H1 (cell line): Measurements from ENCODE around the gene DRC1. TPM values are rescaled to one million over a fixed set of nuclear protein-coding genes. Genes with fewer than 3 reads are reported as not detected.
A peak's percentile ranks its signal among the peaks of the same experiment; 100 is the strongest.

Source experiments
- CTCF ChIA-PET: fragments of 300-600 bp; sonication (Branson Sonifier 250); formaldehyde crosslinking; loops from one replicate; lab custom pipeline; 2021; ENCODE audit not compliant: partially characterized antibody; lab: Charles Lee
- POLR2A ChIA-PET: fragments of 300-600 bp; sonication (Branson Sonifier 250); formaldehyde crosslinking; loops from one replicate; lab custom pipeline; 2021; ENCODE audit warnings: inconsistent platforms; ENCODE audit not compliant: partially characterized antibody; lab: Charles Lee
- DNase-seq, 2 experiments: peaks; one replicate each; pipeline versions ENCODE4 v3.0.0 to v3.0.0-alpha.2; 2010 to 2022; ENCODE audit warnings: low spot score in 2 of 2, low read depth in 1 of 2, mixed read lengths in 1 of 2
- FAIRE-seq: peaks from 2 replicates; lab custom pipeline; 2011; peaks lifted over from hg19 to GRCh38; lab: Jason Lieb, UNC
- H2AFZ ChIP-seq: 2 replicates; pipeline ENCODE4 v1.8.1; 2012; ENCODE audit warnings: low read length, inconsistent platforms
- H2AK5ac ChIP-seq: 2 replicates; pipeline ENCODE4 v1.6.1; 2013; ENCODE audit warnings: low read depth, low read length
- H2BK120ac ChIP-seq: replicated peaks from 2 replicates; pipeline ENCODE3; 2013; ENCODE audit warnings: low read depth, low read length, inconsistent platforms
- H2BK12ac ChIP-seq: 2 replicates; pipeline ENCODE4 v1.6.1; 2013; ENCODE audit warnings: low read depth, low read length
- H2BK15ac ChIP-seq: 2 replicates; pipeline ENCODE4 v1.6.1; 2013; ENCODE audit warnings: low read length
- H2BK20ac ChIP-seq: 2 replicates; pipeline ENCODE4 v1.6.1; 2013; ENCODE audit warnings: low read length
- H2BK5ac ChIP-seq: 2 replicates; pipeline ENCODE4 v1.6.1; 2013; ENCODE audit warnings: low read depth, low read length
- H3K14ac ChIP-seq: 2 replicates; pipeline ENCODE4 v1.6.1; 2013; ENCODE audit warnings: inconsistent platforms; ENCODE audit not compliant: insufficient read length
- H3K18ac ChIP-seq: 2 replicates; pipeline ENCODE4 v1.6.1; 2013; ENCODE audit warnings: low read length; ENCODE audit errors: extremely low read depth
- H3K23ac ChIP-seq: 2 replicates; pipeline ENCODE4 v1.6.1; 2013; ENCODE audit warnings: inconsistent platforms; ENCODE audit not compliant: insufficient read length
- H3K23me2 ChIP-seq: 2 replicates; pipeline ENCODE4 v1.6.1; 2013; ENCODE audit warnings: low read depth, low read length
- H3K27ac ChIP-seq: 2 replicates; pipeline ENCODE4 v1.6.1; 2011; ENCODE audit warnings: low read depth, low read length, inconsistent platforms
- H3K27me3 ChIP-seq, 4 experiments: replicated peaks in 1 of 4; 1 replicate in 1 of 4; 2 replicates in 3 of 4; pipeline versions ENCODE4 v1.6.1 to v1.8.1; 2011 to 2013; ENCODE audit warnings: low read length in 3 of 4, mild to moderate bottlenecking in 3 of 4, inconsistent platforms in 2 of 4, mixed read lengths in 2 of 4, moderate library complexity in 1 of 4; ENCODE audit not compliant: control insufficient read depth in 3 of 4, insufficient read depth in 3 of 4; ENCODE audit errors: extremely low read depth in 1 of 4
- H3K36me3 ChIP-seq, 4 experiments: 2 replicates each; pipeline versions ENCODE4 v1.6.1 to v1.8.1; 2011 to 2013; ENCODE audit warnings: mild to moderate bottlenecking in 4 of 4, low read length in 3 of 4, moderate library complexity in 2 of 4, control low read depth in 1 of 4, inconsistent platforms in 1 of 4; ENCODE audit not compliant: insufficient read depth in 4 of 4, control insufficient read depth in 2 of 4
- H3K4ac ChIP-seq: replicated peaks from 2 replicates; pipeline ENCODE3; 2013; ENCODE audit warnings: low read length, low read depth, mixed read lengths, inconsistent platforms; ENCODE audit not compliant: insufficient read length
- H3K4me1 ChIP-seq, 4 experiments: replicated peaks in 1 of 4; 1 replicate in 1 of 4; 2 replicates in 3 of 4; pipeline versions ENCODE4 v1.6.1 to v1.8.1; 2011 to 2013; ENCODE audit warnings: low read length in 3 of 4, inconsistent platforms in 2 of 4, mixed read lengths in 1 of 4; ENCODE audit not compliant: insufficient read depth in 4 of 4, control insufficient read depth in 3 of 4
- H3K4me2 ChIP-seq, 2 experiments: 2 replicates each; pipeline versions ENCODE4 v1.6.1 to v1.8.1; 2011 to 2013; ENCODE audit warnings: low read depth in 2 of 2, low read length in 2 of 2, control low read depth in 1 of 2, inconsistent platforms in 1 of 2, mild to moderate bottlenecking in 1 of 2; ENCODE audit not compliant: insufficient read depth in 1 of 2
- H3K4me3 ChIP-seq, 4 experiments: fragments of 200-600, 300-600 bp in 1 of 4; sonication (generic), shearing (Covaris generic), sonication (Bioruptor Twin) in 1 of 4; 2 replicates each; pipeline versions ENCODE4 v1.5.1 to v1.8.1; 2011 to 2016; ENCODE audit warnings: low read length in 4 of 4, low read depth in 3 of 4, control low read depth in 2 of 4, inconsistent platforms in 2 of 4, mild to moderate bottlenecking in 2 of 4, mixed read lengths in 1 of 4, moderate library complexity in 1 of 4; ENCODE audit not compliant: insufficient read depth in 2 of 4; ENCODE audit errors: extremely low read depth in 1 of 4
- H3K56ac ChIP-seq: replicated peaks from 2 replicates; pipeline ENCODE3; 2013; ENCODE audit warnings: low read depth, mild to moderate bottlenecking, mixed read lengths, low read length, inconsistent platforms; ENCODE audit not compliant: insufficient read length
- H3K79me1 ChIP-seq: 2 replicates; pipeline ENCODE4 v1.6.1; 2013; ENCODE audit warnings: low read depth, low read length, control low read depth
- H3K79me2 ChIP-seq, 2 experiments: 2 replicates each; pipeline versions ENCODE4 v1.6.1 to v1.8.1; 2012 to 2013; ENCODE audit warnings: low read length in 2 of 2, mild to moderate bottlenecking in 2 of 2, inconsistent platforms in 1 of 2; ENCODE audit not compliant: insufficient read depth in 2 of 2, control insufficient read depth in 1 of 2
- H3K9ac ChIP-seq, 4 experiments: replicated peaks in 1 of 4; 1 replicate in 1 of 4; 2 replicates in 3 of 4; pipeline versions ENCODE4 v1.6.1 to v1.8.1; 2011 to 2013; ENCODE audit warnings: low read depth in 3 of 4, low read length in 3 of 4, control low read depth in 2 of 4, mild to moderate bottlenecking in 2 of 4, moderate library complexity in 2 of 4, inconsistent platforms in 1 of 4; ENCODE audit errors: extremely low read depth in 1 of 4
- H3K9me3 ChIP-seq, 2 experiments: 2 replicates each; pipeline versions ENCODE4 v1.6.1 to v1.8.1; 2012 to 2013; ENCODE audit warnings: mild to moderate bottlenecking in 2 of 2, moderate library complexity in 2 of 2, control low read depth in 1 of 2, inconsistent platforms in 1 of 2, low read depth in 1 of 2, low read length in 1 of 2, mixed read lengths in 1 of 2; ENCODE audit not compliant: insufficient read depth in 2 of 2
- H4K20me1 ChIP-seq, 2 experiments: replicated peaks in 1 of 2; 2 replicates each; pipeline versions ENCODE3 to v1.8.1; 2011 to 2013; ENCODE audit warnings: inconsistent platforms in 2 of 2, low read length in 2 of 2, mild to moderate bottlenecking in 1 of 2; ENCODE audit not compliant: insufficient read depth in 2 of 2, control insufficient read depth in 1 of 2
- H4K5ac ChIP-seq: 2 replicates; pipeline ENCODE4 v1.6.1; 2013; ENCODE audit warnings: low read length, low read depth, mixed read lengths, inconsistent platforms; ENCODE audit not compliant: insufficient read length
- H4K8ac ChIP-seq: 2 replicates; pipeline ENCODE4 v1.8.0; 2013; ENCODE audit warnings: mild to moderate bottlenecking, moderate library complexity, low read length, inconsistent platforms; ENCODE audit not compliant: insufficient read depth; ENCODE audit errors: extremely low read depth
- H4K91ac ChIP-seq: replicated peaks from 2 replicates; pipeline ENCODE3; 2013; ENCODE audit warnings: low read length, mixed read lengths, inconsistent platforms; ENCODE audit not compliant: insufficient read length
- CEBPB ChIP-seq: IDR thresholded peaks from 2 replicates; pipeline ENCODE4 v1.6.1; 2012; ENCODE audit warnings: low read depth, low read length
- NANOG ChIP-seq: IDR thresholded peaks from 2 replicates; pipeline ENCODE4 v1.6.1; 2011; ENCODE audit warnings: low read length, low read depth, mild to moderate bottlenecking, inconsistent platforms; ENCODE audit not compliant: insufficient read depth, poor library complexity, severe bottlenecking
- RAD21 ChIP-seq, 2 experiments: IDR thresholded peaks in 1 of 2; conservative IDR thresholded peaks in 1 of 2; 2 replicates each; pipeline ENCODE4 v1.6.1; 2011; ENCODE audit warnings: low read depth in 2 of 2, low read length in 2 of 2, improper control_type of control experiment in 1 of 2, inconsistent platforms in 1 of 2, mild to moderate bottlenecking in 1 of 2, moderate library complexity in 1 of 2
- SP1 ChIP-seq: IDR thresholded peaks from 2 replicates; pipeline ENCODE4 v1.6.1; 2011; ENCODE audit warnings: low read depth, low read length
- WGBS, 2 experiments: shearing (Covaris generic) in 1 of 2; methylation state at CpG; one replicate each; pipeline versions ENCODE4 v1.1.6 to v1.1.7; 2013 to 2015; ENCODE audit warnings: low lambda C conversion rate in 2 of 2, mixed read lengths in 2 of 2, inconsistent platforms in 1 of 2, low coverage in 1 of 2, missing lambda C conversion rate in 1 of 2; ENCODE audit not compliant: insufficient replicate concordance in 2 of 2, insufficient coverage in 1 of 2, insufficient read length in 1 of 2; ENCODE audit errors: extremely low coverage in 1 of 2, missing lambda C conversion rate in 1 of 2; 5-methylcytosine and 5-hydroxymethylcytosine counted together
- polyA plus RNA-seq, 7 experiments: library from polyadenylated mRNA; depleted of rRNA in 3 of 7; stranded (reverse) in 5 of 7; unstranded in 2 of 7; fragments of >200 nt in 5 of 7; fragments of 200-250 nt in 2 of 7; gene quantifications; 1 replicate in 5 of 7; 2 replicates in 1 of 7; 4 replicates in 1 of 7; pipeline versions ENCODE4 v1.2.1 to v1.2.3, GENCODE V29; 2011 to 2013; ENCODE audit warnings: missing spikeins in 2 of 7, mixed read lengths in 2 of 7
- total RNA-seq: library from RNA; stranded (reverse); fragmentation: NEBNext Ultra II Directional; extraction: Animal tissue kit (Norgen Biotek cat#: 25700); gene quantifications from 2 replicates; pipeline ENCODE4 v1.2.1, GENCODE V29; 2021
- TF ChIP-seq, protein P1 (sequence below), 3 experiments: IDR thresholded peaks; 1 replicate in 2 of 3; 2 replicates in 1 of 3; pipeline versions ENCODE4 v1.5.1 to v1.6.1; 2011; ENCODE audit warnings: low read length in 3 of 3, mild to moderate bottlenecking in 3 of 3, inconsistent platforms in 2 of 3, low read depth in 1 of 3, moderate library complexity in 1 of 3; ENCODE audit not compliant: insufficient read depth in 1 of 3; ENCODE audit errors: control extremely low read depth in 1 of 3

DRC1 gene
- total and polyA plus RNA-seq, 2 of the 8 experiments (the other 6 are each of a cell fraction or from before 2014, with no cell fraction given): 0.08 TPM; not detected in 1

DNA sequence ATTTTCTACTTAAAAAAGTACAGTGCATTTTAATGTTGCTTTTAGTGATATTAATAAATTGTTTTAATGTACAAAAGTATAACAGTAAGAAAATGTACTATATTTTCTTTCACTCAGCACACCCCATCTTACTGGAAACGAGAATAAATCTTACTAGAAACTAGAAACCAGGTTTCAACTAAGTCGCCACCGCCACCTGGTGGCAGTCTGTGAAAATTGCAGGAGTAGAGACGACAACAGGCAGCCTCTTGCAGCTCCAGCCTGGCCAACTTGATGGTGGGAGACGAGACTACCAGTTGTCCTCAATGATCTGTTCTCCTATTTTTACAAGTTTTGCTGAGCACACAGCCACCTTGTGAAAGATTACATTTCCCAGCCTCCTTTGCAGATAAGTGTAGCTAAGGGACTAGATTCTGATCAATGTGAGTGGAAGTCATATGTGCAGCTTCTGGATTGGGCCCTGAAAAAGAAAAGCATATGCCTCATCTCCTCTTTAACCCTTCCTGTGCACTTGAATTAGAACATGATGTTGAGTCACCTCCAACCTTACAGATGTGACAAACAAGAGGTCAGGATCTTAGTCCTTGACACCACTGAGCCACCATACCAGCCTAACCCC, 67.5 kb downstream of the DRC1 start:
- H3K18ac ChIP-seq: no peak overlapping the region
- no peak overlapping the region for H2BK20ac ChIP-seq
- no peak overlapping the region for H3K9ac ChIP-seq
- H3K4me3 ChIP-seq: no peak overlapping the region
- no peak overlapping the region for H2AK5ac ChIP-seq
- H3K4me1 ChIP-seq: peaks cover 0 to 3% (median 0%) of the 10 kb centered on the region in 4 experiments; a peak in 2 of 7 replicates
- no peak overlapping the region for H2BK120ac ChIP-seq
- H3K23me2 ChIP-seq: peaks cover 6% of the 10 kb centered on the region; the same call in 1 of the 2 replicates
- no peak overlapping the region for H3K14ac ChIP-seq
- CTCF ChIA-PET: interaction anchor here (0.6 to 8.2 kb wide), 47 partner anchors 8 to 613 kb away, joined by 3 to 68 read pairs (median 4); partner anchors contain the start of genes ADGRF3, DRC1, OTOF and SELENOI
- no peak overlapping the region for H3K56ac ChIP-seq
- 23% methylated on average over 5 of the region's 5 CpGs; no CpG with 5 or more reads in 1 of the 2 experiments for WGBS, 2 experiments
- H3K4ac ChIP-seq: no peak overlapping the region
- H3K9me3 ChIP-seq: no peaks in the 10 kb centered on the region; a peak in 1 of 4 replicates
- no peaks in the 10 kb centered on the region for H3K36me3 ChIP-seq
- FAIRE-seq (no peak), DNase-seq (peak; percentile 75 to 93)
- H3K79me1 ChIP-seq: no peaks in the 10 kb centered on the region
- POLR2A ChIA-PET: no interaction called here
- H4K91ac ChIP-seq: no peak overlapping the region
- H4K5ac ChIP-seq: no peak overlapping the region
- no peak overlapping the region for H4K8ac ChIP-seq
- H3K27ac ChIP-seq: no peak overlapping the region
- H2BK15ac ChIP-seq: no peak overlapping the region
- no peak overlapping the region for H2BK5ac ChIP-seq
- H3K27me3 ChIP-seq: peaks cover 0 to 3% (median 0%) of the 10 kb centered on the region in 4 experiments; a peak in 1 of 7 replicates
- peaks cover 0 to 6% of the 10 kb centered on the region in 2 experiments for H4K20me1 ChIP-seq
- no peak overlapping the region for H2BK12ac ChIP-seq
- TF ChIP-seq SP1 (no peak), CEBPB (peak; percentile 46; the same call in 1 of the 2 replicates), NANOG (no peak), RAD21 (IDR thresholded peaks at IDR 0.05 in 1 of 2, conservative IDR thresholded peaks at IDR 0.05 in 1 of 2; ENCODE audit: low read depth in 2 of 2, low read length in 2 of 2) (peak; percentile 90 to 94)
- TF ChIP-seq, protein P1, sequence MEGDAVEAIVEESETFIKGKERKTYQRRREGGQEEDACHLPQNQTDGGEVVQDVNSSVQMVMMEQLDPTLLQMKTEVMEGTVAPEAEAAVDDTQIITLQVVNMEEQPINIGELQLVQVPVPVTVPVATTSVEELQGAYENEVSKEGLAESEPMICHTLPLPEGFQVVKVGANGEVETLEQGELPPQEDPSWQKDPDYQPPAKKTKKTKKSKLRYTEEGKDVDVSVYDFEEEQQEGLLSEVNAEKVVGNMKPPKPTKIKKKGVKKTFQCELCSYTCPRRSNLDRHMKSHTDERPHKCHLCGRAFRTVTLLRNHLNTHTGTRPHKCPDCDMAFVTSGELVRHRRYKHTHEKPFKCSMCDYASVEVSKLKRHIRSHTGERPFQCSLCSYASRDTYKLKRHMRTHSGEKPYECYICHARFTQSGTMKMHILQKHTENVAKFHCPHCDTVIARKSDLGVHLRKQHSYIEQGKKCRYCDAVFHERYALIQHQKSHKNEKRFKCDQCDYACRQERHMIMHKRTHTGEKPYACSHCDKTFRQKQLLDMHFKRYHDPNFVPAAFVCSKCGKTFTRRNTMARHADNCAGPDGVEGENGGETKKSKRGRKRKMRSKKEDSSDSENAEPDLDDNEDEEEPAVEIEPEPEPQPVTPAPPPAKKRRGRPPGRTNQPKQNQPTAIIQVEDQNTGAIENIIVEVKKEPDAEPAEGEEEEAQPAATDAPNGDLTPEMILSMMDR (IDR thresholded peaks at IDR 0.05; ENCODE audit: control extremely low read depth in 1 of 3, insufficient read depth in 1 of 3, low read depth in 1 of 3, low read length in 3 of 3): peak in 2 of 3 experiments; percentile 85 to 86; a peak in 3 of 4 replicates
- TF ChIP-seq, all 59 proteins: peak for 3
- Histone ChIP-seq H3K79me2 (no peaks in the 10 kb centered on the region), H3K23ac (no peak overlapping the region), H2AFZ (no peak overlapping the region), H3K4me2 (no peak overlapping the region)
